IPS-18a (cell line): ENCODE data around the gene CDH1.

ENCODE experiments used
- H3K27ac ChIP-seq: one replicate; pipeline ENCODE4 v1.5.1; 2013; ENCODE audit warnings: low read length
- H3K27me3 ChIP-seq: one replicate; pipeline ENCODE4 v1.6.1; 2013; ENCODE audit warnings: mild to moderate bottlenecking, low read length; ENCODE audit not compliant: control insufficient read depth, insufficient read depth
- H3K36me3 ChIP-seq: one replicate; pipeline ENCODE4 v1.6.1; 2013; ENCODE audit warnings: low read depth, low read length; ENCODE audit not compliant: control insufficient read depth
- H3K4me1 ChIP-seq: one replicate; pipeline ENCODE4 v1.6.1; 2013; ENCODE audit warnings: low read depth, low read length; ENCODE audit not compliant: control insufficient read depth
- H3K4me3 ChIP-seq: one replicate; pipeline ENCODE4 v1.5.1; 2013; ENCODE audit warnings: low read length
- H3K9ac ChIP-seq: one replicate; pipeline ENCODE4 v1.6.1; 2013; ENCODE audit warnings: mild to moderate bottlenecking, low read length, moderate library complexity
- H3K9me3 ChIP-seq: one replicate; pipeline ENCODE4 v1.6.1; 2013; ENCODE audit warnings: low read depth, low read length; ENCODE audit not compliant: control insufficient read depth

CDH1 gene

GRCh38 chr16:68750193-68750695 is 13.2 kb downstream of the CDH1 start:
- Histone ChIP-seq H3K4me3 (no peak overlapping the region), H3K27me3 (no peaks in the 10 kb centered on the region), H3K4me1 (peaks cover 6% of the 10 kb centered on the region), H3K36me3 (peaks cover 6% of the 10 kb centered on the region), H3K9me3 (no peaks in the 10 kb centered on the region), H3K9ac (no peak overlapping the region), H3K27ac (no peak overlapping the region)

GRCh38 chr16:68751160-68751559 is 14.1 kb downstream of the CDH1 start:
- Histone ChIP-seq H3K36me3 (peaks cover 6% of the 10 kb centered on the region), H3K27me3 (no peaks in the 10 kb centered on the region), H3K4me1 (peaks cover 6% of the 10 kb centered on the region)

DNA sequence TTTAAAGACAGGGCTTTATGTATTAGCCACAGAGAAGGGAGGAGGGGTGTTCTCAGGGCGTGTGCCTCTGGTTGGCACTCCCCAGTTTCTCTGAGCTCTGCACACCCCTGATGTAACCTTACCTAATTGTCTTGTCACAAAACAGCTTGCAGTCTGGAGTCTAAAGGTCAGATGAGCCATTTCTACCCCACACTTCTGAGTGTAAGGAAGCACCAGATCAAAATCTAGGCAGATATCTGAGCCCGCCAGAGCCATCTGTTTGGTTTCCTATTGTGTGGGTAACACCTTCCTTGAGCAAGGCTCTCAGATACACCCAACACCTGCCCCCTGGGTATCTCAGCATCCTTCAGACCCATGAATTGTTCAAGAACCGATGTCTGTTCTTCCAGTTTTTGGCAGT is 15.5 kb downstream of the CDH1 start:
- Histone ChIP-seq H3K36me3 (peaks cover 9% of the 10 kb centered on the region), H3K9me3 (no peaks in the 10 kb centered on the region), H3K27ac (no peak overlapping the region), H3K4me3 (no peak overlapping the region), H3K27me3 (no peaks in the 10 kb centered on the region), H3K4me1 (peaks cover 6% of the 10 kb centered on the region), H3K9ac (no peak overlapping the region)

More at GRCh38 chr16:68751160-68751559, 14.1 kb downstream of the CDH1 start:
- Histone ChIP-seq H3K4me3 (no peak overlapping the region), H3K9me3 (no peaks in the 10 kb centered on the region), H3K27ac (no peak overlapping the region), H3K9ac (no peak overlapping the region)

- peaks cover 6% of the 10 kb centered on the region for H3K4me1 ChIP-seq
- no peak overlapping the region for H3K9ac ChIP-seq
- no peaks in the 10 kb centered on the region for H3K9me3 ChIP-seq
- H3K27me3 ChIP-seq: no peaks in the 10 kb centered on the region
- peaks cover 4% of the 10 kb centered on the region for H3K36me3 ChIP-seq
- no peak overlapping the region for H3K27ac ChIP-seq
- H3K4me3 ChIP-seq: no peak overlapping the region
These were observed 17.1 kb downstream of the CDH1 start for GRCh38 chr16:68754084-68754792.

GRCh38 chr16:68756239-68756915 is 19.3 kb downstream of the CDH1 start:
- H3K27ac ChIP-seq: no peak overlapping the region
- H3K36me3 ChIP-seq: peaks cover 4% of the 10 kb centered on the region
- H3K4me1 ChIP-seq: peaks cover 6% of the 10 kb centered on the region
- no peaks in the 10 kb centered on the region for H3K27me3 ChIP-seq
- H3K9me3 ChIP-seq: no peaks in the 10 kb centered on the region
- no peak overlapping the region for H3K4me3 ChIP-seq
- no peak overlapping the region for H3K9ac ChIP-seq

GRCh38 chr16:68757625-68757935 is 20.5 kb downstream of the CDH1 start:
- Histone ChIP-seq H3K9me3 (no peaks in the 10 kb centered on the region), H3K36me3 (peaks cover 4% of the 10 kb centered on the region), H3K4me3 (no peak overlapping the region), H3K9ac (no peak overlapping the region), H3K27ac (no peak overlapping the region), H3K4me1 (peaks cover 10% of the 10 kb centered on the region), H3K27me3 (no peaks in the 10 kb centered on the region)

DNA sequence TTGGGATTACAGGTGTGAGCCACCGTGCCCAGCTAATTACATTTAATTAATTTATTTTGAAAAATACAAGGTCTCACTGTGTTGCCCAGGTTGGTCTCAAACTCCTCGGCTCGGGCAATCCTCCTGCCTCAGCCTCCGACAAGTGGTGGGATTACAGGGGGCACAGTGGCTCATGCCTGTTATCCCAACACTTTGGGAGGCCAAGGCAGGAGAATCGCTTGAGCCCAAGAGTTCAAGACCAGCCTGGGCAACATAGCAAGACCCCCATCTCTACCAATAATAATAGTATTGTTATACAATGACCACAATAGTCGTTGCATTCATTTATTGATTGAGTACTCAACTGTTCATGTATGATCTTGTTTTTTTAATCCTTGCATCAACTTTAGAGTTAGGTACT is 22.0 kb downstream of the CDH1 start:
- Histone ChIP-seq H3K9me3 (no peaks in the 10 kb centered on the region), H3K9ac (no peak overlapping the region), H3K27me3 (no peaks in the 10 kb centered on the region), H3K36me3 (peaks cover 4% of the 10 kb centered on the region), H3K4me3 (no peak overlapping the region), H3K27ac (no peak overlapping the region), H3K4me1 (peaks cover 21% of the 10 kb centered on the region)

DNA sequence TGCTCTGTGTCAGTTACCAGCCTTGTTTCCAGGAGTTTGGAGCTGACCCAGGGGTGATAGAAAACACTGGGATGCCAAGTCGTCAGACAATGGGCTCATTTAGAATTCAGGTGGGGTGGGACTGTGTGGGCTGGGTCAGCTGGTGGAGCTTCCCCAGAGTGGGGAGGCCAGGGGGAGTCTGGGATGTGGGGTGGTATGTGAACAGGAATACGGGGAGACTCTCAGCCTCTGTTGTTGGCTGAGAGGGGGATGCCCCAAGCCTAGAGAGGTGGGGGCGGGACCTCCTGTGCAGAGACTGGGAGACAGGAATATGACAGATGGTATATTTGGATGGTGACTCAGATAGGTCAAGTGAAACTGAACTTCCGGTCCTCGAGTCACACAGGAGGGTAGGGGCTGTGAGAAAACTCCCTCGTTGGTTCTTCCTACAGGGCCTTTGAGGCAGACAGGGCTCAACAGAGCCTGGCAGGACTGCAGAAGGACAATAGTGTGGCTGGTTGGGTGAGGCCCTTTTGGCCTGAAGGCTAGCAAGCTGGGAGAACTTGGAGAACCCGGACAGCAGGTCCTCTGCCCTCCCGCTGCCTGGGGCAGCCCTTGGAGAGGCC is 23.7 kb downstream of the CDH1 start:
- H3K27me3 ChIP-seq: no peaks in the 10 kb centered on the region
- H3K36me3 ChIP-seq: peaks cover 4% of the 10 kb centered on the region
- H3K27ac ChIP-seq: no peak overlapping the region
- H3K9ac ChIP-seq: no peak overlapping the region
- no peaks in the 10 kb centered on the region for H3K9me3 ChIP-seq
- peaks cover 30% of the 10 kb centered on the region for H3K4me1 ChIP-seq
- no peak overlapping the region for H3K4me3 ChIP-seq

DNA sequence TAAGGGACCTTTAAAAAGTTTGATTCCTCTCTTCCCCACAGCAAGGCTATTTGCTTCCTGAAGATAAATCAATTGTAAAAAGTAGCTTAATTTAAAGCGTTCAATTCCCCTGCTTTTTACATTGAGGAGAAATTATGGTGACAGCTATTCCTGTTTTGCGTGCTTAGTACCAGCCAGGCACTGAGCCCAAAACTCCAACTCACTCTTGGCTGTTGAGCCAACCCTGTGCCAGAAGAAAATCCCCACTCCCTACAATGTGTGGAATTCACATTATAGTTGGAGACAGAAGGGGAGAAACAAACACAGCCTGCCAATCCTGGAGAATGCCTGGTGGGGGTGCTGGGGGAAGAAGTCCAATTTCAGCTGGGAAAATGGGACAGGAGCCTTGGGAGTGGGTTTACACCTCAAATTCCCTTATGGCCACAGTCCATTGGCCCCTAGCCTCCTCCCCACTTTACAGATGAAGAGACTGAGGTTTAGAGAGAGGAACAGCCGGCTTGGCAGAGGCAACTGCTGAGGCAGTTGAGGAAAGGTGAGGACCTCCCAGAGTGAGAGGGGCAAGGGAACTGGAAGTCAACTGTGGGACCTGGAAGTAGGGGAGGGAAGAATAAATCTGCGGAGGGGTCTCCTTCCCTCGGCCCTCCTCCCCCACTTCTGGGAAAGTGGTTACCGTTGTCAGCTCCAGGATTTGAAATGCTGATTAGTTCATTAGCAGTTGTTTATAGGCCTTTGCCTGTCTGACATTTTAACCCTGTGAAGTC is 26.1 kb downstream of the CDH1 start:
- H3K9me3 ChIP-seq: no peaks in the 10 kb centered on the region
- peak overlapping the region; percentile 14 for H3K9ac ChIP-seq
- H3K4me3 ChIP-seq: peak overlapping the region; percentile 26
- H3K27me3 ChIP-seq: no peaks in the 10 kb centered on the region
- peaks cover 30% of the 10 kb centered on the region for H3K4me1 ChIP-seq
- H3K27ac ChIP-seq: peak overlapping the region; percentile 70
- no peaks in the 10 kb centered on the region for H3K36me3 ChIP-seq

GRCh38 chr16:68764862-68765261 is 27.8 kb downstream of the CDH1 start:
- H3K9me3 ChIP-seq: no peaks in the 10 kb centered on the region
- no peaks in the 10 kb centered on the region for H3K27me3 ChIP-seq
- H3K9ac ChIP-seq: no peak overlapping the region
- H3K27ac ChIP-seq: no peak overlapping the region
- H3K4me1 ChIP-seq: peaks cover 30% of the 10 kb centered on the region
- H3K36me3 ChIP-seq: no peaks in the 10 kb centered on the region
- no peak overlapping the region for H3K4me3 ChIP-seq

- Histone ChIP-seq H3K9ac (no peak overlapping the region), H3K9me3 (no peaks in the 10 kb centered on the region), H3K36me3 (peaks cover 7% of the 10 kb centered on the region), H3K4me1 (peaks cover 23% of the 10 kb centered on the region), H3K27me3 (no peaks in the 10 kb centered on the region), H3K4me3 (no peak overlapping the region), H3K27ac (no peak overlapping the region)
These were observed 30.5 kb downstream of the CDH1 start for GRCh38 chr16:68767581-68767980.
